ENCODE results near the gene IKZF5.

The IKZF5 gene

DNA sequence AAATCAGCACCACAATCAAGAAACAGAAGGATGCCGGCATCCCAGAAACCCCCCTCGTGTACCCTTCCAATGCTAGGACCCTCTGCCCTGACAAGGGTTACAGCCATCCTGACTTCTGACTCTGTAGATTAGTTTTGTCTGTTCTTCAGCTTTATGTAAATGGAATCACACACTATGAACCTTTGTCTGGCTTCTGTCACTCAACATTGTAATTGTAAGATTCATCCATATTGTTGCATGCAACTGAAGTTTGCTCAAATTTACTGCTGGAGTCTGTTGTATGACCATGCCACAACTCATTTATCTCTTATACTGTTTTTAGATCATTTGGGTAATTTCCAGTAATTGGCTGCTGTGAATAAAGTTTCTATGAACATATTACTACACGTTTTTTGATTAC lies 8.4 kb downstream of the IKZF5 start:
- peaks cover 23% of the 10 kb centered on the region for H3K4me1 ChIP-seq (ENCODE audit: control insufficient read depth, insufficient read depth, low read length)
- no peak overlapping the region for H3K4me3 ChIP-seq (ENCODE audit: low read depth, low read length)
- no peaks in the 10 kb centered on the region for H3K9me3 ChIP-seq (ENCODE audit: control insufficient read depth, insufficient read depth, low read depth, low read length)
- ChIA-PET POLR2A (interaction anchor here (1.2 kb wide), 1 partner anchor 10 kb away, joined by 3 read pairs; no protein-coding TSS in a partner anchor), CTCF (interaction anchor here (1.7 kb wide), 1 partner anchor 17 kb away, joined by 6 read pairs; no protein-coding TSS in a partner anchor)
- H3K36me3 ChIP-seq (ENCODE audit: control insufficient read depth in 2 of 2, insufficient read depth in 1 of 2, low read length in 2 of 2), result peaks cover 8 to 28% of the 10 kb centered on the region in 2 experiments; a peak in 2 of 3 replicates
- TF ChIP-seq ZIC2 (tag by site-specific recombination; IDR thresholded peaks at IDR 0.05) (no peak), ZSCAN16 (tag by site-specific recombination; IDR thresholded peaks at IDR 0.05) (no peak), ZNF501 (tag by site-specific recombination; IDR thresholded peaks at IDR 0.05) (no peak), ZFP37 (tag by site-specific recombination; IDR thresholded peaks at IDR 0.05) (no peak)
- TF ChIP-seq, protein P1, sequence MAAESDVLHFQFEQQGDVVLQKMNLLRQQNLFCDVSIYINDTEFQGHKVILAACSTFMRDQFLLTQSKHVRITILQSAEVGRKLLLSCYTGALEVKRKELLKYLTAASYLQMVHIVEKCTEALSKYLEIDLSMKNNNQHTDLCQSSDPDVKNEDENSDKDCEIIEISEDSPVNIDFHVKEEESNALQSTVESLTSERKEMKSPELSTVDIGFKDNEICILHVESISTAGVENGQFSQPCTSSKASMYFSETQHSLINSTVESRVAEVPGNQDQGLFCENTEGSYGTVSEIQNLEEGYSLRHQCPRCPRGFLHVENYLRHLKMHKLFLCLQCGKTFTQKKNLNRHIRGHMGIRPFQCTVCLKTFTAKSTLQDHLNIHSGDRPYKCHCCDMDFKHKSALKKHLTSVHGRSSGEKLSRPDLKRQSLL (tag by site-specific recombination; IDR thresholded peaks at IDR 0.05), result no peak
- TF ChIP-seq, protein P2, sequence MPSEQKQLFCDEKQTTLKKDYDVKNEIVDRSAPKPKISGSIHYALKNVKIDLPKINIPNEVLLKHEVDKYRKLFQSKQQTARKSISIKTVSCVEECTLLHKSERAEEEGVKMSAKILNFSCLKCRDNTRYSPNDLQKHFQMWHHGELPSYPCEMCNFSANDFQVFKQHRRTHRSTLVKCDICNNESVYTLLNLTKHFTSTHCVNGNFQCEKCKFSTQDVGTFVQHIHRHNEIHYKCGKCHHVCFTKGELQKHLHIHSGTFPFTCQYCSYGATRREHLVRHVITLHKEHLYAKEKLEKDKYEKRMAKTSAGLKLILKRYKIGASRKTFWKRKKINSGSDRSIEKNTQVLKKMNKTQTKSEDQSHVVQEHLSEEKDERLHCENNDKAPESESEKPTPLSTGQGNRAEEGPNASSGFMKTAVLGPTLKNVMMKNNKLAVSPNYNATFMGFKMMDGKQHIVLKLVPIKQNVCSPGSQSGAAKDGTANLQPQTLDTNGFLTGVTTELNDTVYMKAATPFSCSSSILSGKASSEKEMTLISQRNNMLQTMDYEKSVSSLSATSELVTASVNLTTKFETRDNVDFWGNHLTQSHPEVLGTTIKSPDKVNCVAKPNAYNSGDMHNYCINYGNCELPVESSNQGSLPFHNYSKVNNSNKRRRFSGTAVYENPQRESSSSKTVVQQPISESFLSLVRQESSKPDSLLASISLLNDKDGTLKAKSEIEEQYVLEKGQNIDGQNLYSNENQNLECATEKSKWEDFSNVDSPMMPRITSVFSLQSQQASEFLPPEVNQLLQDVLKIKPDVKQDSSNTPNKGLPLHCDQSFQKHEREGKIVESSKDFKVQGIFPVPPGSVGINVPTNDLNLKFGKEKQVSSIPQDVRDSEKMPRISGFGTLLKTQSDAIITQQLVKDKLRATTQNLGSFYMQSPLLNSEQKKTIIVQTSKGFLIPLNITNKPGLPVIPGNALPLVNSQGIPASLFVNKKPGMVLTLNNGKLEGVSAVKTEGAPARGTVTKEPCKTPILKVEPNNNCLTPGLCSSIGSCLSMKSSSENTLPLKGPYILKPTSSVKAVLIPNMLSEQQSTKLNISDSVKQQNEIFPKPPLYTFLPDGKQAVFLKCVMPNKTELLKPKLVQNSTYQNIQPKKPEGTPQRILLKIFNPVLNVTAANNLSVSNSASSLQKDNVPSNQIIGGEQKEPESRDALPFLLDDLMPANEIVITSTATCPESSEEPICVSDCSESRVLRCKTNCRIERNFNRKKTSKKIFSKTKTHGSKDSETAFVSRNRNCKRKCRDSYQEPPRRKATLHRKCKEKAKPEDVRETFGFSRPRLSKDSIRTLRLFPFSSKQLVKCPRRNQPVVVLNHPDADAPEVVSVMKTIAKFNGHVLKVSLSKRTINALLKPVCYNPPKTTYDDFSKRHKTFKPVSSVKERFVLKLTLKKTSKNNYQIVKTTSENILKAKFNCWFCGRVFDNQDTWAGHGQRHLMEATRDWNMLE (tag by site-specific recombination; conservative IDR thresholded peaks at IDR 0.05; ENCODE audit: low read depth), result no peak
- H3K27ac ChIP-seq (ENCODE audit: extremely low read depth, low read depth, low read length), result no peak overlapping the region

DNA sequence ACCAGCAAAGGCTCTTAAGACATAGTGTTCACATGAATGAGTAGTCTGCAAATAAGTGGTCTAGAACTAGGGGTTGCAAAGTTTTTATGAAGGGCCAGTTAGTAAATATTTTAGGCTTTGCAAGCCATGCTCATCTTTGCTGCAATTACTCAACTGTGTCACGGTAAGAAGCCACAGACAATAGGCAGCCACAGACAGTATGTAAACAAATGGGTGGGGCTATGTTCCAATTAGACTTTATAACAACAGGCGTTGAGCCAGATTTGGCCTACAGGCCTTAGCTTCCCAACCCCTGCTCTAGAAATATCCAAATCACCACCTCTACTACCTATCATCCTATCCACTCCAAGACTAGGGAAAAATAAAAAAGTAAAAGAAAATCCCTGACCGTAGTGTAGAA lies 9.2 kb downstream of the IKZF5 start:
- POLR2A ChIA-PET, result interaction anchor here (1.2 kb wide), 1 partner anchor 11 kb away, joined by 3 read pairs; no protein-coding TSS in a partner anchor

DNA sequence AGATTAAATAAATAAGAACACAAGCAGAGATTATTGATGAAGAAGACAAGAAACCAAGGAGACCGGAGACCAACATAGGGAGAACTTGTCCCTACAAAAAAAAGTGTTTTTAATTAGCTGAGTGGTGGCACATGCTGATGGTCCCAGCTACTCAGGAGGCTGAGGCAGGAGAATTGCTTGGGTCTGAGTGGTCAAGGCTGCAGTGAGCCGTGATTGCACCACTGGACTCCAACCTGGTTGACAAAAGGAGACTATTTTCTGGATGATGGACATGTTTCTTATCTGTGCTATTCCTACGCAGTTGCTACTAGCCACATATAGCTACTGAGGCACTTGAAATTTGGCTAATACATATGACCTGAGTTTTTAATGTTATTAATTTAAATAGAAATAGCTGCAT lies 9.7 kb downstream of the IKZF5 start:
- POLR2A ChIA-PET, result interaction anchor here (1.2 kb wide), 1 partner anchor 11 kb away, joined by 3 read pairs; no protein-coding TSS in a partner anchor
- TF ChIP-seq ZNF791 (tag by site-specific recombination; IDR thresholded peaks at IDR 0.05), result no peak
- TF ChIP-seq, protein P3, sequence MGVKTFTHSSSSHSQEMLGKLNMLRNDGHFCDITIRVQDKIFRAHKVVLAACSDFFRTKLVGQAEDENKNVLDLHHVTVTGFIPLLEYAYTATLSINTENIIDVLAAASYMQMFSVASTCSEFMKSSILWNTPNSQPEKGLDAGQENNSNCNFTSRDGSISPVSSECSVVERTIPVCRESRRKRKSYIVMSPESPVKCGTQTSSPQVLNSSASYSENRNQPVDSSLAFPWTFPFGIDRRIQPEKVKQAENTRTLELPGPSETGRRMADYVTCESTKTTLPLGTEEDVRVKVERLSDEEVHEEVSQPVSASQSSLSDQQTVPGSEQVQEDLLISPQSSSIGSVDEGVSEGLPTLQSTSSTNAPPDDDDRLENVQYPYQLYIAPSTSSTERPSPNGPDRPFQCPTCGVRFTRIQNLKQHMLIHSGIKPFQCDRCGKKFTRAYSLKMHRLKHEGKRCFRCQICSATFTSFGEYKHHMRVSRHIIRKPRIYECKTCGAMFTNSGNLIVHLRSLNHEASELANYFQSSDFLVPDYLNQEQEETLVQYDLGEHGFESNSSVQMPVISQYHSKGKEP (tag by site-specific recombination; IDR thresholded peaks at IDR 0.05), result no peak
- no peak for TF ChIP-seq GLI2 (tag by site-specific recombination; IDR thresholded peaks at IDR 0.05; ENCODE audit: borderline replicate concordance, low read depth)
- no peak for TF ChIP-seq RBAK (tag by site-specific recombination; IDR thresholded peaks at IDR 0.05)
- no peak for TF ChIP-seq ZNF664 (tag by site-specific recombination; IDR thresholded peaks at IDR 0.05)
- TF ChIP-seq ZNF274 (IDR thresholded peaks at IDR 0.05; ENCODE audit: low read length), result no peak
- TF ChIP-seq ZNF274 (tag by site-specific recombination; IDR thresholded peaks at IDR 0.05; ENCODE audit: borderline replicate concordance), result no peak
- no peak for TF ChIP-seq ZNF670 (tag by site-specific recombination; IDR thresholded peaks at IDR 0.05; ENCODE audit: low read depth)
- TF ChIP-seq MEIS1 (CRISPR knock-in tag; IDR thresholded peaks at IDR 0.05; ENCODE audit: borderline replicate concordance), result no peak
- TF ChIP-seq ZNF174 (tag by site-specific recombination; IDR thresholded peaks at IDR 0.05), result no peak
- no peak for TF ChIP-seq ZNF707 (tag by site-specific recombination; IDR thresholded peaks at IDR 0.05)
- no peak for TF ChIP-seq ZNF623 (tag by site-specific recombination; IDR thresholded peaks at IDR 0.05)
- TF ChIP-seq YY1 (tag by site-specific recombination; IDR thresholded peaks at IDR 0.05), result no peak
- TF ChIP-seq ZNF37A (tag by site-specific recombination; IDR thresholded peaks at IDR 0.05), result no peak
- Histone ChIP-seq H3K4me1 (ENCODE audit: control insufficient read depth, insufficient read depth, low read length) (peaks cover 13% of the 10 kb centered on the region), H3K4me3 (ENCODE audit: low read depth, low read length) (no peak overlapping the region), H3K9me3 (ENCODE audit: control insufficient read depth, insufficient read depth, low read depth, low read length) (no peaks in the 10 kb centered on the region), H3K36me3 (ENCODE audit: control insufficient read depth in 2 of 2, insufficient read depth in 1 of 2, low read length in 2 of 2) (peaks cover 16 to 39% of the 10 kb centered on the region in 2 experiments; a peak in 2 of 3 replicates), H3K27ac (ENCODE audit: extremely low read depth, low read depth, low read length) (no peak overlapping the region)
- CTCF ChIA-PET, result interaction anchor here (0.7 to 1.7 kb wide), 2 partner anchors 15 to 19 kb away, joined by 3 to 6 read pairs; no protein-coding TSS in a partner anchor

More for the DNA sequence above, 9.2 kb downstream of the IKZF5 start:
- Histone ChIP-seq H3K27ac (ENCODE audit: extremely low read depth, low read depth, low read length) (no peak overlapping the region), H3K4me3 (ENCODE audit: low read depth, low read length) (no peak overlapping the region), H3K4me1 (ENCODE audit: control insufficient read depth, insufficient read depth, low read length) (peaks cover 17% of the 10 kb centered on the region), H3K9me3 (ENCODE audit: control insufficient read depth, insufficient read depth, low read depth, low read length) (no peaks in the 10 kb centered on the region), H3K36me3 (ENCODE audit: control insufficient read depth in 2 of 2, insufficient read depth in 1 of 2, low read length in 2 of 2) (peaks cover 16 to 35% of the 10 kb centered on the region in 2 experiments; a peak in 2 of 3 replicates)
- CTCF ChIA-PET, result interaction anchor here (1.7 kb wide), 1 partner anchor 16 kb away, joined by 6 read pairs; no protein-coding TSS in a partner anchor
- TF ChIP-seq ZNF214 (tag by site-specific recombination; IDR thresholded peaks at IDR 0.05; ENCODE audit: borderline replicate concordance), result no peak
- TF ChIP-seq, protein P4, sequence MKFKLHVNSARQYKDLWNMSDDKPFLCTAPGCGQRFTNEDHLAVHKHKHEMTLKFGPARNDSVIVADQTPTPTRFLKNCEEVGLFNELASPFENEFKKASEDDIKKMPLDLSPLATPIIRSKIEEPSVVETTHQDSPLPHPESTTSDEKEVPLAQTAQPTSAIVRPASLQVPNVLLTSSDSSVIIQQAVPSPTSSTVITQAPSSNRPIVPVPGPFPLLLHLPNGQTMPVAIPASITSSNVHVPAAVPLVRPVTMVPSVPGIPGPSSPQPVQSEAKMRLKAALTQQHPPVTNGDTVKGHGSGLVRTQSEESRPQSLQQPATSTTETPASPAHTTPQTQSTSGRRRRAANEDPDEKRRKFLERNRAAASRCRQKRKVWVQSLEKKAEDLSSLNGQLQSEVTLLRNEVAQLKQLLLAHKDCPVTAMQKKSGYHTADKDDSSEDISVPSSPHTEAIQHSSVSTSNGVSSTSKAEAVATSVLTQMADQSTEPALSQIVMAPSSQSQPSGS (tag by site-specific recombination; IDR thresholded peaks at IDR 0.05; ENCODE audit: low read depth), result no peak
- TF ChIP-seq ZSCAN30 (tag by site-specific recombination; IDR thresholded peaks at IDR 0.05), result no peak
- TF ChIP-seq ZBTB8A (tag by site-specific recombination; IDR thresholded peaks at IDR 0.05), result no peak
- TF ChIP-seq ZNF560 (tag by site-specific recombination; IDR thresholded peaks at IDR 0.05; ENCODE audit: borderline replicate concordance), result no peak
- no peak for TF ChIP-seq ZNF473 (tag by site-specific recombination; IDR thresholded peaks at IDR 0.05)

Data from HEK293 (cell line).